GM12891 (cell line): ENCODE results near the gene INHA.

Experiments used
- DNase-seq: peaks from one replicate; pipeline ENCODE4 v3.0.0; 2011; ENCODE audit warnings: low spot score; ENCODE audit not compliant: insufficient read length
- FAIRE-seq: peaks from 2 replicates; lab custom pipeline; 2011; peaks lifted over from hg19 to GRCh38; lab: Jason Lieb, UNC
- PAX5 ChIP-seq: IDR thresholded peaks from 2 replicates; pipeline ENCODE4 v1.6.1; 2011; ENCODE audit warnings: low read length, moderate library complexity, mild to moderate bottlenecking; ENCODE audit not compliant: insufficient read depth, severe bottlenecking
- POLR2A ChIP-seq: IDR thresholded peaks from 2 replicates; pipeline ENCODE4 v1.6.1; 2011; ENCODE audit warnings: low read depth, low read length, control low read depth
- POLR2AphosphoS5 ChIP-seq: IDR thresholded peaks from 2 replicates; pipeline ENCODE4 v1.6.1; 2011; ENCODE audit warnings: low read depth, low read length, control low read depth
- POU2F2 ChIP-seq: IDR thresholded peaks from 2 replicates; pipeline ENCODE4 v1.6.1; 2011; ENCODE audit warnings: low read depth, mild to moderate bottlenecking, control low read depth, low read length, moderate library complexity
- SPI1 ChIP-seq: IDR thresholded peaks from 2 replicates; pipeline ENCODE4 v1.6.1; 2011; ENCODE audit warnings: low read depth, low read length, control low read depth
- TAF1 ChIP-seq: IDR thresholded peaks from 2 replicates; pipeline ENCODE4 v1.6.1; 2011; ENCODE audit warnings: low read depth, low read length, control low read depth

The INHA gene

DNA sequence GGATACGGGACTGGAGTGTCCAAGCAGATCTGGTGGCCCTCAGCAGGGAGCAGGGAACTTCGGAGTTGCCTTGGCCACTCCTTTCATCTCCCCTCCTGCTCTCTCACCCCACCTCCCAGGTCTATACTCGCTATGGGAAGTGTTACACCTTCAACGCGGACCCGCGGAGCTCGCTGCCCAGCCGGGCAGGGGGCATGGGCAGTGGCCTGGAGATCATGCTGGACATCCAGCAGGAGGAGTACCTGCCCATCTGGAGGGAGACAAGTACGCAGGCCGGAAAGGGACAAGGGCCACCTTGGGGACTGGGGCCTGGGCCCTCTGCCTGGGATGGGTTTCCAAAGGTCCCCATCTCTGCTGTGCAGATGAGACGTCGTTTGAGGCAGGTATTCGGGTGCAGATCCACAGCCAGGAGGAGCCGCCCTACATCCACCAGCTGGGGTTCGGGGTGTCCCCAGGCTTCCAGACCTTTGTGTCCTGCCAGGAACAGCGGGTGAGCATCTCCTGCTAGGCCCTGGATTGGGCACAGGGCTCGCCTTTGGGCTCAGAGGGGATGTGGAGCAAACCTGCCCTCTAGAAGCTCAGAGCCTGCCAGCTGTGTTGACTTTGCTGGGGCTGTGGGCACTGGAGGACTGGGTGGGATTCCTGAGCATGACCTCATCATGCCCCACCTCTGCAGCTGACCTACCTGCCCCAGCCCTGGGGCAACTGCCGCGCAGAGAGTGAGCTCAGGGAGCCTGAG, 40.3 kb upstream of the INHA start:
- TF ChIP-seq PAX5 (no peak), POLR2AphosphoS5 (no peak), SPI1 (no peak), TAF1 (no peak), POU2F2 (no peak), POLR2A (no peak)
- FAIRE-seq, result no peak
- no peak for DNase-seq

DNA sequence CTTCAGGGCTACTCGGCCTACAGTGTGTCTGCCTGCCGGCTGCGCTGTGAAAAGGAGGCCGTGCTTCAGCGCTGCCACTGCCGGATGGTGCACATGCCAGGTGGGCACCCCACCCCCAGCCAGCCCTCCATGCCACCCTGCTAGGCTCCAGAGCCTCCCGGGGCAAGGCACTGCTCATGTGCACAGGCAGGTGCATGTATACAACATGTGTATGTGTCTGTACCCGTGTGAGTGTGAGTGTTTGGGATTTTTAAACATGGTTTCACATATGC, 39.8 kb upstream of the INHA start:
- no peak for FAIRE-seq
- TF ChIP-seq POLR2A (no peak), TAF1 (no peak), PAX5 (no peak)
- no peak for DNase-seq

DNA sequence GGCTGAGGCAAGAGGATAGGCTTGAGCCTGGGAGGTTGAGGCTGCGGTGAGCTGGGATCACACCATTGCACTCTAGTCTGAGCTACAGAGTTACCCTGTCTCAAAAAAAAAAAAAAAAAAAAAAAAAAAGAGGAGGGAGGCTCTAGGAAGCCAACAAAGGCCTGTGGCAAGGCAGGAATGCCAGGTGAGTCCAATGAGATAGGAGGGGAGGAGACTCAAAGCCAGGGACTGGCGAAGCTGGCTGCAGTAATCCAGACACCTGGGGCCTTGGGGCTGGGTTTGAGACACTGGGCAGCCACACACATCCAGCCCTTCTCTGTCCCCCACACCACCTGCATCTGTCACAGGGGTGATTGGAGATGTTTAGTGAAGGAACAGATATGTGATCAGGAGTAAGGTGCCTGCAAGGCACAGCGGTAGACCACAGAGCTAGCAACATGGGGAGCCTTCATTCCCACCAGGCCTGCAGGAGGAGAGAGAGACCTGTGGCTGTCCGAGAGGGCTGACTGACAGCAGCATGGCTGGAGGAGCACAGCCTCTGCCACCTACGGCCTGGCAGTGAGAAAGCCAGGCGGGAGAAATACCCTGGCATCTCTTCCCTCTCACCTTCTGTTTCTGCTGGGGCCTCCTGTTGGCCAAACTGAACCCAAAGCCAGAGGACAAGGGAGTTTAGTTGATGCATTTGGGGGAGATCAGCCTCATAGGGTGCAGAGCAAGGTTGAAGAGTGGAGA, 38.0 kb upstream of the INHA start:
- TF ChIP-seq SPI1 (no peak), TAF1 (no peak), POLR2A (no peak), PAX5 (no peak), POLR2AphosphoS5 (no peak), POU2F2 (no peak)
- no peak for FAIRE-seq
- no peak for DNase-seq

DNA sequence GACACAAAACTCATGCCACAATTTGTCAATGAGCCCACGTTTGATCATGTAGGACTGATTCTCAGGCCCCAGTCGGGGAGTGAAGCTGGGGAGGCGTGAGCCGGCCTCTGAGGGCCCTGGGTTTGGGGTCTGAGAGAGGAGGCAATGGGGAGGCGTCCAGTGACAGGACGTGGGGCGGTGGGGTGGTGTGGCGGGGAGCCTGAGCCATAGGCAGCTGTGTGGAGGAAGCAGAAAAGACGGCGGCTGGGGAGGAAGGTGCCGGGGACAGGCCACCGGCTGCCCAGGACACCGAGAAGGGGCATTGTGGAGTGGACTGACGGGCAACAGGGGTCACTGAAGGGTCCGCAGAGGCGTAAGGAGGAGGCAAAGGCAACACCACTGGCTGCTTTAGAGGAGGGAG, 35.7 kb upstream of the INHA start:
- no peak for FAIRE-seq
- DNase-seq, result no peak
- TF ChIP-seq POLR2AphosphoS5 (no peak), POU2F2 (no peak), SPI1 (no peak), POLR2A (no peak), PAX5 (no peak), TAF1 (no peak)

DNA sequence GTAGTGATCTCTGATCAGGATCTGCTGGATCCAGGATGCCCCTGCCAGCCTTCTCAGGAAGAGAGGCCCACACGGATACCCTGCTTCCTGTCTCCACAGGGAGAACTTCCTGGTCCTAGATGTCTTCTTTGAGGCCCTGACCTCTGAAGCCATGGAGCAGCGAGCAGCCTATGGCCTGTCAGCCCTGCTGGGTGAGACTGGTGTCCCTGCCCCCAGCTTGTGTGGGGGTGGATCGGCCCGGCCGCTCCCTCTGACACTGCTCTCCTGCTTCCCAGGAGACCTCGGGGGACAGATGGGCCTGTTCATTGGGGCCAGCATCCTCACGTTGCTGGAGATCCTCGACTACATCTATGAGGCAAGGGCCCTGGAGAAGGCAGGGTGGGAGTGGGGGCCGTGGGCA, 35.1 kb upstream of the INHA start:
- no peak for DNase-seq
- FAIRE-seq, result no peak

DNA sequence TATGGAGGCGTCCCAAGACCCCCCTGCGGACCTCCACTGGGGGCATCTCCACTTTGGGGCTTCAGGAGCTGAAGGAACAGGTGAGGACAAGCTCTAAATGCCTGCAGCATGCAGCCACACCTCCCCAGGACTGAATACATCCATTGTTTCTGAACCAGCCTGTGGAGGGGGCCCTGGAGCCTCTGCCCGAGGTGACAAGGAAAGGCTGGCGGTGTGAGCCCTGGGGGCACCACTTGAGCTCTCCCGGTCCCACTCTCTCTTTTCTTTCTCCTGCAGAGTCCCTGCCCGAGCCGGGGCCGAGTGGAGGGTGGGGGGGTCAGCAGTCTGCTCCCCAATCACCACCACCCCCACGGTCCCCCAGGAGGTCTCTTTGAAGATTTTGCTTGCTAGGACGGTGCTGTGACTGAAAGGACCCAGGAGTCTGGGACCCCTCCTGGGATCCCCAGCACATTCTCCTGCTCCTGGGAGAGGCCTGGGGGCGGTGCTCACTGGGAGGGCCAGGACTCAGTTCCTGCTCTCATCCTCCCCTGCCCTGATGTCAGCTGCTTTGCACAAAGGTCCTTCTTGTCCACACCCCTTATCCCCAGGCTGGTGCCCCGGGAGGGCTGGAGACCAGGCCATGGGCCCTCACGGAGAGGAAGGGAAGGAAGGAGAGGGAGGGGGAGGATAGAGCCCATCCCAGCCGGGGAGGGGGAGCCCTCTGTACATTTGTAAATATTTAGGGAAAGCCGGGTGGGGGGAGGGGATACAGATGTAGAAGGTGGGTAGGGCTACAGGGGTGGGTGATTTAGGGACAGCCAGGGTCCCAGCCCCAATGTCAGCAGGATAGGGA, 34.2 kb upstream of the INHA start:
- no peak for FAIRE-seq
- no peak for DNase-seq
- TF ChIP-seq POLR2AphosphoS5, result no peak
- no peak for TF ChIP-seq TAF1
- TF ChIP-seq PAX5, result no peak
- no peak for TF ChIP-seq POLR2A
- TF ChIP-seq POU2F2, result no peak

More for the DNA sequence above, 35.1 kb upstream of the INHA start:
- no peak for TF ChIP-seq POLR2AphosphoS5

DNA sequence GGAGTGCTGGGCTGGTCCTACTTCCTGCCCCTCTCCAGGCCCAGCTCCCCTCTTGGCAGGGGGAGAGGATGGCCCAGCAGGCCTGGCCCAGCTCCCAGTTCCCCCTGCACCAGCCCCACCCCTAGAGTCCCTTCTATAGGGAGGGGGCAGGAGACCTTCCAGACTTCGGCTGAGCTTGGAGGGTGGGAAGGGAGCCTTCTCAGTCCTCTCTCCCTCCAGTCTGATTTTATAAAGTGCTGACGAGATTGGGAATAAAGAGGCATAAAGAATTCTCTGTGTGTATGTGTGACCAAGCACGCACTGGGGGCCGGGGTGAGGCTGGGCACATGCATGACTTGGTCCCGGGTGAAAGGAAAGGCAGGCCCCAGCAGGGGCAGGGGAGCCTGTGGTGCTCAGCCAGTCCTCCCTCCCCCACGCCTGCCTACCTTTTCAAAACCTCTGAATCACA, 33.6 kb upstream of the INHA start:
- FAIRE-seq, result no peak
- TF ChIP-seq POLR2A, result no peak
- TF ChIP-seq SPI1, result no peak
- no peak for TF ChIP-seq POLR2AphosphoS5
- TF ChIP-seq PAX5, result no peak
- TF ChIP-seq POU2F2, result no peak
- TF ChIP-seq TAF1, result no peak
- no peak for DNase-seq

DNA sequence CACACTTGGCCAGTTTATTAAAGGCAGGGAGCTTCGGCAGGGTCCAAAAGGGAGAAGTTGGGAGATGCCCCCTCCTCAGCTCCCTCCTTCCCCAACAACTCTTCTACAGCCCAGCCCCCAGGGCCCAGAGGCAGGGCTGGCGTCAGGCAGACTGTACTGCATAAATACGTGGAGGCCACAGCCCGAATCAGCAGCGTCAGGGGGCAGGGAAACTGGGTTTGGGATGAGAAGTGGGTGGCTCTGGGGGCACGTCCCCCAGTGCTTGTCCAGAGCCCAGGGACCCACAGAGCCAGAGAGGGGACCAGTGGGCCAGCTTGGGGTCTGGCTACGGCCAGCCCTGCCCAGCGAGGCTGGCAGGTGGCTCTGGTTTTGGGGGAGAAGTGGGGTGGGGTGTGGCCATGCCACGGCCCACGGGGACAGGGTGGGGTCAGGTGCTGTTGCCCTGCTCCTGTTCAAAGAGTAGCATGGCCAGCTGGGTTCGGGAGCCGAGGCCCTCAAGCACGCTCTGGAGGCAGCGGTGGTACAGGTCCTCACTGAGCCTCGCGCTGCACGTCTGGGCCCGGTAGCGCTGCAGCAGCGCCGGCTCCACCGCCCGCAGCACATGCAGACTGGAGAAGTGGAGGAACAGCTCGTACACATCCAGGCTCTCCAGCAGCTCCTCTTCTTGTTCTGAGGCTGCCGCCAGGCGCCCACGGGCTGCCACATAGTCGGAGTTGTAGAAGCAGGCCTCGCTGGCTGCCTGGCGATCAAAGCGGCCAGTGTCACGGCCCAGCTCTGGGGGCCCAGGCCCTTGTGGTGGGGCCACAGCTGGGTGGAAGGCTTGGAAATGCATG, 32.9 kb upstream of the INHA start:
- FAIRE-seq, result no peak
- no peak for TF ChIP-seq POLR2A
- TF ChIP-seq POU2F2, result no peak
- no peak for TF ChIP-seq POLR2AphosphoS5
- no peak for TF ChIP-seq PAX5
- TF ChIP-seq TAF1, result no peak
- no peak for TF ChIP-seq SPI1
- no peak for DNase-seq

DNA sequence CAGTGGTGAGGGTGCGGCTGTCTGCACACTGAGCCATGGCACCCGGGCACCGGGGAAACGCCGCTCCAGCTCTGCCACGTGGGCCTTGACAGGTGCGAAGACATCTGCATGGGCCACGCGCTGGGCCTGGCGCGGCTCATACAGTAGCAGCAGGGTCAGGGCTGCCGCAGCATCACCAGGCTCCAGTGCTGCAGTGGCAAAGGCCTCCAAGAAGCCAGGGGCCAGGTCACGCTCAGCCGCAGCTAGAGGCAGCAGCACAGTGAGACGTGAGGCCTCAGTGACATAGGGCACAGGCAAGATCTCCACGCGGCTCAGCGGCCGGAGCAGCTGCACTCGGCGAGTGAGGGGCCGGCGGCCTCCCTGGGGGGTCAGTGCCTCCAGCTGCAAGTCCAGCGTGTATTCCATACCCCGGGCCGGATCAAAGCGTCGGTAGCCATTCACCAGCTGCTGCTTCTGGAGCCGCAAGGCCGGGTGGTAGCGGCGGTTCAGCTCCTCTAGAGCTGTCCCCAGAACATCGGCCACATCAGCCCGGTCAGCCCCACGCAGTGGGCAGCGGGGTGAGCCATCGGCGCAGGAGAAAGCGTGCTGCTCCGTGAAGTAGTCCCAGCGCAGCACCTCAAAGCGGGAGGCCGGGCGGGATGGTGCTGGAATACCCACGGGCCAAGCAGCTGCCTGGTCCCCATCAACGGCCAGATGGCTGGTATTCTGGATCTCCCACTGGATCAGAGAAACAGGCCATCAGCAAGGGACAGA, 32.0 kb upstream of the INHA start:
- TF ChIP-seq SPI1 (no peak), POLR2A (no peak), TAF1 (no peak), POU2F2 (no peak), POLR2AphosphoS5 (no peak), PAX5 (no peak)
- DNase-seq (no peak), FAIRE-seq (no peak)
